GM18870 (cell line): Measurements from ENCODE around the gene CDH1.

Experiments used
- ATAC-seq: cut with Tn5 transposase; IDR thresholded peaks from one replicate; pipeline ENCODE4 v1.9.1; 2021; ENCODE audit warnings: moderate library complexity; ENCODE audit not compliant: unreplicated experiment

Gene CDH1

DNA sequence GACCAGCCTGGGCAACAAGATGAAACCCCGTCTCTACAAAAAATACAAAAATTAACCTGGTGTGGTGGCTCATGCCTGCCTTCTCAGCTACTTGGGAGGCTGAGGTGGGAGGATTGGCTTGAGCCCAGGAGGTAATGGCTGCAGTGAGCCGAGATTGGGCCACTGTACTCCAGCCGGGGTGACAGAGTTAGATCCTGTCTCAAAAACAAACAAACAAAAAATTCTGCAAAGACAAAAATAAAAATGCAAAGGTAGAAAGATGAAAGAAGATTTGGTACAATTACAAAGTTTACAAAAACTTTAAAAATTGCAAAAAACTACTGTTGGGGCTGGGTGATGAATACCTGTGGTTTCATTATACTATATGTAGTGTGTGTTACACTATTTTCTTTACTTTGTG, 5.5 kb upstream of the CDH1 start:
- ATAC-seq = no peak

GRCh38 chr16:68732042-68732680, 4.9 kb upstream of the CDH1 start:
- ATAC-seq = no peak

DNA sequence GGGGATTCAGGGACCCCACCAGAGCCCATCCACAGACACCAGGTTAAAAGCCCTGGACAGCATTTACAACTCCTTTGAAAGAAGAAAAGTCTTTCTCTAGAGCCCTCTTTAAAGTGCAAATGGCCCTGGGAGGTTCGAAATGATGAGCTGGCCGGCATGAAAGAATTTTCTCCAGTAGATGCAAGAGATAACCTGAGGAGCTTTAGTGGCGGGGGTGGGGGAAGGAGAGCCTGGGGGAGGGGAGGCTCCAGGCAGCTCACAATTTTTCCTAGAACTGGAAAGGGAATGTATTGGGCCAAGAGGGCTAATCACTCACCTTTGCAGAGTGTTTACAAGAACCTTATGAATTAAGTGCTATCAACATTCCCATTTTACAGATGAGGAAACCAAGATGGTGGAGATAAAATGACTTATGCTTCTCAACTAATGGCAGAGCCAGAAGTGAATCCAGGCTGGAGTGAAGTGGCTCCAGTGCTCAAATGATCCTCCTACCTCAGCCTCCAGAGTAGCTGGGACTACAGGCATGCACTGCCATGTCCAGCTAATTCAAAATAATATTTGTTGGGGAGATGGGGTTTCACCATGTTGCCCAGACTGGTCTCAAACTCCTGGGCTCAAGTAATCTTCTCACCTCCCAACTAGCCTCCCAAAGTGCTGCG, 4.2 kb upstream of the CDH1 start:
- no peak for ATAC-seq

DNA sequence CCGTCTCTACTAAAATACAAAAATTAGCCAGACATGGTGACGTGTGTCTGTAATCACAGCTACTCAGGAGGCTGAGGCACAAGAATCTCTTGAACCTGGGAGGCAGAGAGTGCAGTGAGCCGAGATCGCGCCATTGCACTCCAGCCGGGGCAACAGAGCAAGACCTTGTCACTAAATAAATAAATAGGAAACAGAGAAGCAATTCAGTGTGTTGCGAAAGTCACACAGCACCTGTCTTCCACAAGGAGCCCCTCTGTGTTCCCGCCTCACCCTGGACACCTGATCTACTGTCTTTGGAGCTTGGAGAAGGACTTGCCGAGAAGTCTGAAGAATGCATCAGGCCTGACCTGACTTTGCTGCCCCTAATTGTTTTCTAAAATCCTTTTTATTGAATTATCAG, 3.5 kb upstream of the CDH1 start:
- ATAC-seq = no peak

GRCh38 chr16:68734782-68735181, 2.3 kb upstream of the CDH1 start:
- no peak for ATAC-seq

DNA sequence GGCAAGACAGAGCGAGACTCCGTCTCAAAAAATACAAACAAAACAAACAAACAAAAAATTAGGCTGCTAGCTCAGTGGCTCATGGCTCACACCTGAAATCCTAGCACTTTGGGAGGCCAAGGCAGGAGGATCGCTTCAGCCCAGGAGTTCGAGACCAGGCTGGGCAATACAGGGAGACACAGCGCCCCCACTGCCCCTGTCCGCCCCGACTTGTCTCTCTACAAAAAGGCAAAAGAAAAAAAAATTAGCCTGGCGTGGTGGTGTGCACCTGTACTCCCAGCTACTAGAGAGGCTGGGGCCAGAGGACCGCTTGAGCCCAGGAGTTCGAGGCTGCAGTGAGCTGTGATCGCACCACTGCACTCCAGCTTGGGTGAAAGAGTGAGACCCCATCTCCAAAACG, 531 bp upstream of the CDH1 start:
- no peak for ATAC-seq

DNA sequence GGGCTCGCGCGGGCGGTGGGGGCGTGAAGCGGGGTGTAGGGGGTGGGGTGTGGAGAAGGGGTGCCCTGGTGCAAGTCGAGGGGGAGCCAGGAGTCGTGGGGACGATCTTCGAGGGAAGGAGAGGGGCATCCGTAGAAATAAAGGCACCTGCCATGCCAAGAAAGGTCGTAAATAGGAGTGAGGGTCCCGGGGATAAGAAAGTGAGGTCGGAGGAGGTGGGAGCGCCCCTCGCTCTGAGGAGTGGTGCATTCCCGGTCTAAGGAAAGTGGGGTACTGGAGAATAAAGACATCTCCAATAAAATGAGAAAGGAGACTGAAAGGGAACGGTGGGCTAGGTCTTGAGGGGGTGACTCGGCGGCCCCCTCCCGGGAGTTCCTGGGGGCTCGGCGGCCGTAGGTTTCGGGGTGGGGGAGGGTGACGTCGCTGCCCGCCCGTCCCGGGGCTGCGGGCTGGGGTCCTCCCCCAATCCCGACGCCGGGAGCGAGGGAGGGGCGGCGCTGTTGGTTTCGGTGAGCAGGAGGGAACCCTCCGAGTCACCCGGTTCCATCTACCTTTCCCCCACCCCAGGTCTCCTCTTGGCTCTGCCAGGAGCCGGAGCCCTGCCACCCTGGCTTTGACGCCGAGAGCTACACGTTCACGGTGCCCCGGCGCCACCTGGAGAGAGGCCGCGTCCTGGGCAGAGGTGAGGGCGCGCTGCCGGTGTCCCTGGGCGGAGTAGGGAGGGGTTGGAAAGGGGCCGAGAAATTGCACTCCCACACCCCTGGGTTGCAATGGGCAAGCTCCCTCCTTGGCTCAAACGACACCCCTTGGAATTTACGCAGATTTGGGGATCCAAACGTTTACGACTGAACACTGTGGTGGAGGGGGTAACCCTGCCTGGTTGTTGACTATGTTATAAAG, 888 bp downstream of the CDH1 start:
- no peak for ATAC-seq

- ATAC-seq = no peak
Measured at GRCh38 chr16:68739964-68740627, 3.0 kb downstream of the CDH1 start.

DNA sequence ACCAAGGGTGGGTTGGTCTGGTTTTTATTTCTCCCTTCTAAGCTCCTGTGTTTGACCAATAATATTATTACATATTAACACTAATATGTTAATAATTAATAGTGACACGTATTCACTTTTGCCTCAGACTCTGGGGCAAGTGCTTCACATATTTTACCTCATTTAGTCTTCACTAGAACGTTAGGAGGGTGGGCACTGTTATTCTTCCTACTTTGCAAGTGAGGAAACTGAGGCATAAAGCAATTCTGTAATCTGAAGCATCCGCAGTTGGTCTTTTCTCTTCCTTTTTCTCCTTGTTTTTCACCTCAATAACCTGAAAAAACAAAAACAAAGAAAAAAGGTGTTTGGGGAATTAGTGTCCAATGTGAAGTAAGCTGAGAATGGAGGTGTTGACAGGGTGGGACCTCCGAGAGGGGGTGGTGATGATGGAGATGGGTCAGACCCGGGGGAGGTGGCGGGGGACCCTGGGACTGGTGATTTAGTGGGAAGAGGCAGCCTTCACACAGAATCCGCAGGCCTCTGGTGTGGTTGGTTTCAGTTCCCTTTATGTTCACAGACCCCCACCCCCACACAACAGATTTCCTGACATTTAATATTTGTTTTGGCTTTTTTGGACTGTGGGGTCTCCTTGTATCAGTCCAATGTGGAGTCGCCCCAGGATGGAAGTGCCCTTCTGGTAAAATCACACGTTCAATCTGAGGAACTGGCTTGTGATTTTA, 3.7 kb downstream of the CDH1 start:
- ATAC-seq = no peak

DNA sequence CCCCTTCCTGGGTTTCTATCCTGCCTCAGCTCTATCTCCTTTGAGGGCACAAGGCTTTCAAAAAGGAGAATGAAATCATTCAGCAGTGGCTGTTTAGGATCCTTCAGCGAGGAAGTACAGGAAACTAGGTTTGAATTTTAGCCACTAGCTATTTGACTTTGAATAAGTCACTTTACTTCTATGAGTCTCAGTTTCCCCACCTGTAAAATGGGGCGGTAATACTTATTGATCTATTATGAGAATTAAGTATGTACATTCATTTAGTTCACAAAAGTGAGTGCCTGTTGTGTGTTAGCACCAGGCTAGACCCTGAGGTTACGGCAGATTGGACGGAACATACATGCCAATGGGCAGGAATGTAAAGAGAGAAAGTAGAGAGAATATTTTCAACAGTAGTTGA, 6.6 kb downstream of the CDH1 start:
- ATAC-seq = no peak

- ATAC-seq = no peak
Measured at GRCh38 chr16:68744744-68745280, 7.7 kb downstream of the CDH1 start.

DNA sequence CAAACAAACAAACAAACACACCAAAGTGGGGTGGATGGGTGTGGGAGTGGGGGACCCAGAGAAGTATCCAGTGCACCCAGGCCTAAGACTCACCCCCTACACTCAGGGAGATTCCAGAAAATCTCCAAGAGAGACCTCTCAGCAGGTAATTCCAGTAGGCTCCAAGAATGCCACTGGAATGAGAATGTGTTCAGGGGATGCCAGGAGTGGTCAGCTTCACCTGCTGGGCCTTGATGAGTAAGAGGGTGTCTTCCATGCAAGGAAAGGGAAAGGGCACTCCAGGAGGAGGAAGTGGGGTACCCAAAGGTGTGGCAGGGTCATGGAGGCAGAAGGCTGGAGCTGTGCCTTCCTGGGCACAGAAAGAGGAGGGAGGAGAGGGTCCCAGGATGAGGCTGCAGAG, 9.9 kb downstream of the CDH1 start:
- no peak for ATAC-seq

DNA sequence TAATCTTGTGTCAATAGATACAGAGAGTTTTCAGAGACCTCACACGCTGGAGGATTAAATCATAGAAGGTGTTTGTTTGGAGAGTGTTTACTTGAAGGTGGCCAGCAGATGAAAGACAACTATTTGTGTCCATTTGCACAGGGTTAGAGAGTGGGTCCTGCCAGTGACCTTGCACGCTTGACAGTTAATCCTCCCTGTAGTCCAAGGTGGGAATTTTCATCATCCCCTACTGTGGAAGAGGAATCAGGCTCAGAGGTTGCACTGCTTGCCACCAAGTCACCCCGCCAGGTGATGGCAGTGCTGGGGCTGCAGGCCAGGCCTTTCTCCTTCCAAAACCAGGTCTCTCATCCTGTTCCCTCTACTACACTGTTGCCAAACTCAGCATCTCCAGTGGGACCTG, 12.3 kb downstream of the CDH1 start:
- no peak for ATAC-seq

- no peak for ATAC-seq
Measured at GRCh38 chr16:68750193-68750695, 13.2 kb downstream of the CDH1 start.

DNA sequence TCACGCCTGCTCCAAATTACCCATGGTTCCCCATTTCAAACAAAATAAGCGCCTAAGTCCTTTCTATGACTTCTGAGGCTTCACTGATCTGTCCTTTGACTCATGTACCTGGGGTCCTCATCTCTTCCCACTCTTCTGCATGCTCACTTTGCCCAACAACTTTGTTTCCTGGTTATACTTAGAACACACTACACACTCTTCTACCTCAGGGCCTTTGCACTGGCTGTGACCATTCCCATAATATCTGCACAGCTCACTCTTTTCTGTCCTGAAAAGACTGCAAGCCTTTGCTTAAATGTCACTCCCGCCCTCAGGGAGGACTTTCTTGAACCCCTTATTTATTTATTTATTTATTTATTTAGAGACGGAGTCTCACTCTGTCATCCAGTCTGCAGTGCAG, 14.1 kb downstream of the CDH1 start:
- no peak for ATAC-seq

DNA sequence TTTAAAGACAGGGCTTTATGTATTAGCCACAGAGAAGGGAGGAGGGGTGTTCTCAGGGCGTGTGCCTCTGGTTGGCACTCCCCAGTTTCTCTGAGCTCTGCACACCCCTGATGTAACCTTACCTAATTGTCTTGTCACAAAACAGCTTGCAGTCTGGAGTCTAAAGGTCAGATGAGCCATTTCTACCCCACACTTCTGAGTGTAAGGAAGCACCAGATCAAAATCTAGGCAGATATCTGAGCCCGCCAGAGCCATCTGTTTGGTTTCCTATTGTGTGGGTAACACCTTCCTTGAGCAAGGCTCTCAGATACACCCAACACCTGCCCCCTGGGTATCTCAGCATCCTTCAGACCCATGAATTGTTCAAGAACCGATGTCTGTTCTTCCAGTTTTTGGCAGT, 15.5 kb downstream of the CDH1 start:
- no peak for ATAC-seq

DNA sequence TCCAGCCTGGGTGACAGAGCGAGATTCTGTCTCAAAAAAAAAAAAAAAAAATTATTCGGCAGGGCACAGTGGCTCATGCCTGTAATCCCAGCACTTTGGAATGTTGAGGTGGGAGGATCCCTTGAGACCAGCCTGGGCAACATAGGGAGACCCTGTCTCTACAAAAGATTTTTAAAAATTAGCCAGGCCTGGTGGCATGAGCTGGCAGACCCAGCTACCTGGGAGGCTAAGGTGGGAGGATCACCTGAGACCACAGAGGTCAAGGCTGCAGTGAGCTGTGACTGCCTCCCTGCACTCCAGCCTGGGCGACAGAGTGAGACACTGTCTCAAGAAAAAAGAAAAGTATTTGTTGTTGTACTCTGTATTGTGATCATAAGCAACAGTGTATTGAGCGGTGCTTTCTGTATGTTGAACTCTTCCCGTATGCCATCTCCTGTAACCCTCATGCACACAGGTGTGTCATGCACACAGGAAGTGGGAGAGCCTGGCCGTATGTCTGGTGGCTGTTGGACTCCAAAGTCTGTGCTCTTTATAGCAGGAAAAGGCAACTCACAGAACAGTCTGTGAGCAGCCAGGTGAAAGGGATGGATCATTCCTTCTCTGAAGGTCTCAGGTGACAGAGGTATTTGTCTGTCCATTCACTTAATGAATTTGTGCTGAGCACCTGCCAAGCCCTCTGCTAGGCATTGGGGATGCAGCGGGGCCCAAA, 17.1 kb downstream of the CDH1 start:
- no peak for ATAC-seq

- ATAC-seq = peak; percentile 55
Measured at GRCh38 chr16:68756239-68756915, 19.3 kb downstream of the CDH1 start.

DNA sequence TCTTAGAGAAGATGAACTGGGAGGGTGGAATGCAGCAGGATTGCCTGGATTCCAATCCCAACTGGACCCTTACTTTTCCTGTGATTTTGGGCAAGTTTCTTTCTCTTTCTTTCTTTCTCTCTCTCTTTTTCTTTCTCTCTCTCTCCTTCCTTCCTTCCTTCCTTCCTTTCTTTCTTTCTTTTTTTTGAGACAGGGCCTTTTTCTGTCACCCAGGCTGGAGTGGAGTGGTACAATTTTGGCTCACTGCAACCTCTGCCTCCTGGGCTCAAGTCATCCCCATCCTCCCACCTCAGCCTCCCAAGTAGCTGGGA, 20.5 kb downstream of the CDH1 start:
- no peak for ATAC-seq
